ENCODE measurements around the gene ALOX5.
"Not testable (repeated sequence)": the region's sequence is repeated elsewhere in the genome, so short reads cannot be mapped to it uniquely, and the experiment has no call there.

Gene ALOX5

DNA sequence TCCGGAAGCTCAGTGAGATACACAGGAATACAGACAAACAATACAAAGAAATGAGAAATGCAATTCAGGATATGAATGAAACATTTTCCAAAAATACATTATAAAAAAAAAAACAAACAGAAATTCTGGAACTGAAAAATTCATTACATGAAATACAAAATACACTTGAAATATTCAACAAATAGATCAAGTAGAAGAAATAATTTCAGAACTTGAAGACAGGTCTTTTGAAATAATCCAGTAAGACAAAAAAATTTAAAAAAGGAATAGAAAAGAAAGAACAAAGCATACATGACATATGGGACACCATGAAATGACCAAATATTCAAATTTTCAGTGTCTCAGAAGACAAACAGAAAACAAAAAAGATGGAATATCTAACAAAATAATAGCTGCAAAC is 102.5 kb downstream of the ALOX5 start:
- in situ Hi-C loops (cut with HindIII; ENCODE audit: low pct_ligation_motif_present, low pct_unique_long_range_greater_than_20kb, low sequenced_read_pairs), result no loop called here
- no peak for DNase-seq

- no peak for DNase-seq
- in situ Hi-C loops (cut with HindIII; ENCODE audit: low pct_ligation_motif_present, low pct_unique_long_range_greater_than_20kb, low sequenced_read_pairs), result no loop called here
Observed at GRCh38 chr10:45480294-45480693, 106.3 kb downstream of the ALOX5 start.

DNA sequence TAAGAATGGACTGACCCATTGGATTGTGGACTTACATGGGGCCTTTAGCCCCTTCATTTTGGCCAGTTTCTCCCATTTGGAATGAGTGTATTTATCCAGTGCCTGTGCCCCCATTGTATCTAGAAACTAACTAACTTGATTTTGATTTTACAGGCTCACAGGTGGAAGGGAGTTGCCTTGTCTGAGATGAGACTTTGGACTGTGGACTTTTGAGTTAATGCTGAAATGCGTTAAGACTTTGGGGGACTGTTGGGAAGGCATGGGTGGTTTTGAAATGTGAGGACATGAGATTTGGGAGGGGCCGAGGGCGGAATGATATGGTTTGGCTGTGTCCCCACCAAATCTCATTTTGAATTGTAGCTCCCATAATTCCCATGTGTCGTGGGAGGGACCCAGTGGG is 107.1 kb downstream of the ALOX5 start:
- in situ Hi-C loops (cut with HindIII; ENCODE audit: low pct_ligation_motif_present, low pct_unique_long_range_greater_than_20kb, low sequenced_read_pairs); DNase-seq: not testable (repeated sequence)

DNA sequence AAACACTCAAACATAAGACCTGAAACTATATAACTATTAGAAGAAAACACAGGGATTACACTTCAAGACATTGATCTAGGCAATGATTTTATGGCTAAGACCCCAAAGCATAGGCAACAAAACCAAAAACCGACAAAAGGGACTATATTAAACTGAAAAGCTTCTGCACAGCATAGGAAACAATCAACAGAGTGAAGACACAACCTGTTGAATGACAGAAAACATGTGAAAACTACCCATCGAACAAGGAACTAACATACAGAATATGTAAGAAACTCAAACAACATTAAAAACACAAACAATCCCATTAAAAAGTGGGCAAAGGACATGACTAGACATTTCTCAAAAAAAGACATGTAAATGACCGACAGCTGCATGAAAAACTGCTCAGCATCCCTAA is 109.0 kb downstream of the ALOX5 start:
- DNase-seq, result no peak
- in situ Hi-C loops (cut with HindIII; ENCODE audit: low pct_ligation_motif_present, low pct_unique_long_range_greater_than_20kb, low sequenced_read_pairs), result no loop called here

- in situ Hi-C loops (cut with HindIII; ENCODE audit: low pct_ligation_motif_present, low pct_unique_long_range_greater_than_20kb, low sequenced_read_pairs), result no loop called here
- DNase-seq, result no peak
Observed at GRCh38 chr10:45487735-45488134, 113.7 kb downstream of the ALOX5 start.

- in situ Hi-C loops (cut with HindIII; ENCODE audit: low pct_ligation_motif_present, low pct_unique_long_range_greater_than_20kb, low sequenced_read_pairs), result no loop called here
Observed at GRCh38 chr10:45488365-45488764, 114.3 kb downstream of the ALOX5 start.

DNA sequence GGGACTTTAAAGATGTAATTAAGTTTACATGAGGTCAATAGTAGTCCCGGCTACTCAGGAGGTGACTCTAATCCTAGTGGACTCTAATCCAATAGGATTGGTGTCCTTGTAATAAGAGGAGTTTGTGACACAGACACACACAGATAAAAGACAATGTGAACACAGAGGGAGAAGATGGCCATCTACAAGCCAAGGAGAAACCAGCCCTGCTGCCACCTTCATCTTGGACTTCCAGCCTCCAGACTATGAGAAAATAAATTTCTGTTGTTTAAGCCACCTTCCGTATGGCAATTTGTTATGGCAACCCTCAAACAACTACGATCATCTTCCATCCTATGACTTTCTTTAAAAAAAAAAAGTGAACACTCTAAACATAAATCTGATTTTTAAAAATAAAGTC is 116.3 kb downstream of the ALOX5 start:
- in situ Hi-C loops (cut with HindIII; ENCODE audit: low pct_ligation_motif_present, low pct_unique_long_range_greater_than_20kb, low sequenced_read_pairs), result no loop called here

More at GRCh38 chr10:45488365-45488764, 114.3 kb downstream of the ALOX5 start:
- no peak for DNase-seq

GRCh38 chr10:45491061-45491460 is 117.0 kb downstream of the ALOX5 start:
- no peak for DNase-seq
- in situ Hi-C loops (cut with HindIII; ENCODE audit: low pct_ligation_motif_present, low pct_unique_long_range_greater_than_20kb, low sequenced_read_pairs), result no loop called here

More for the DNA sequence above, 116.3 kb downstream of the ALOX5 start:
- no peak for DNase-seq
